ENCODE measurements around the gene POLR1G. TPM values are rescaled to one million over a fixed set of nuclear protein-coding genes. Genes with fewer than 3 reads are reported as not detected.

POLR1G gene
- total and polyA plus RNA-seq, 8 donors, result 0.91 to 5.3 (median 2.9) TPM

GRCh38 chr19:45361608-45362007, 44.8 kb upstream of the POLR1G start:
- DNase-seq, result no peak
- no peaks in the 10 kb centered on the region for H3K27me3 ChIP-seq
- no peak overlapping the region for H3K4me3 ChIP-seq
- H3K9me3 ChIP-seq, result no peaks in the 10 kb centered on the region
- no peaks in the 10 kb centered on the region for H3K4me1 ChIP-seq
- no peaks in the 10 kb centered on the region for H3K36me3 ChIP-seq
- 93 to 95% methylated on average over 14 of the region's 14 CpGs for WGBS, 2 donors
- FAIRE-seq, result no peak
- intact Hi-C loops (cut with DNase I), result no loop called here
- no peak overlapping the region for H3K27ac ChIP-seq
- TF ChIP-seq CTCF (IDR thresholded peaks at IDR 0.05), result no peak
- ATAC-seq, result no peak

GRCh38 chr19:45362291-45362690, 44.2 kb upstream of the POLR1G start:
- H3K4me3 ChIP-seq, result no peak overlapping the region
- no peaks in the 10 kb centered on the region for H3K27me3 ChIP-seq
- TF ChIP-seq CTCF (IDR thresholded peaks at IDR 0.05), result no peak
- no peaks in the 10 kb centered on the region for H3K36me3 ChIP-seq
- H3K9me3 ChIP-seq, result no peaks in the 10 kb centered on the region
- WGBS, 2 donors, result 91 to 93% methylated on average over 16 of the region's 16 CpGs
- ATAC-seq, result peak in 1 of 4 donors; percentile 11
- FAIRE-seq, result no peak
- DNase-seq, result no peak
- no peak overlapping the region for H3K27ac ChIP-seq
- intact Hi-C loops (cut with DNase I), result no loop called here
- H3K4me1 ChIP-seq, result no peaks in the 10 kb centered on the region

- H3K9me3 ChIP-seq, result no peaks in the 10 kb centered on the region
- H3K27me3 ChIP-seq, result no peaks in the 10 kb centered on the region
- DNase-seq (peak in 1 of 6 donors; percentile 72), ATAC-seq (no peak), FAIRE-seq (no peak)
- H3K36me3 ChIP-seq, result no peaks in the 10 kb centered on the region
- no peaks in the 10 kb centered on the region for H3K4me1 ChIP-seq
- 91 to 93% methylated on average over 33 to 44 of the region's 44 CpGs for WGBS, 2 donors
- intact Hi-C loops (cut with DNase I), result no loop called here
- H3K27ac ChIP-seq, result no peak overlapping the region
- TF ChIP-seq CTCF (IDR thresholded peaks at IDR 0.05), result no peak
- no peak overlapping the region for H3K4me3 ChIP-seq
Measured at GRCh38 chr19:45363861-45364459, 42.5 kb upstream of the POLR1G start.

- Histone ChIP-seq H3K27me3 (no peaks in the 10 kb centered on the region), H3K36me3 (no peaks in the 10 kb centered on the region), H3K4me1 (no peaks in the 10 kb centered on the region), H3K27ac (no peak overlapping the region), H3K4me3 (no peak overlapping the region), H3K9me3 (no peaks in the 10 kb centered on the region)
- DNase-seq (peak in 1 of 6 donors; percentile 67), FAIRE-seq (no peak), ATAC-seq (no peak)
- WGBS, 2 donors, result 89 to 90% methylated on average over 12 of the region's 12 CpGs
- TF ChIP-seq CTCF (IDR thresholded peaks at IDR 0.05), result no peak
- intact Hi-C loops (cut with DNase I), result no loop called here
Measured at GRCh38 chr19:45364696-45365095, 41.7 kb upstream of the POLR1G start.

GRCh38 chr19:45368127-45368526, 38.3 kb upstream of the POLR1G start:
- FAIRE-seq, result no peak
- intact Hi-C loops (cut with DNase I), result no loop called here

More at GRCh38 chr19:45368127-45368526, 38.3 kb upstream of the POLR1G start:
- 91% methylated on average over 4 of the region's 4 CpGs for WGBS, 2 donors
- ATAC-seq, result no peak
- no peak for TF ChIP-seq CTCF (IDR thresholded peaks at IDR 0.05)
- H3K9me3 ChIP-seq, result no peaks in the 10 kb centered on the region
- H3K4me1 ChIP-seq, result no peaks in the 10 kb centered on the region
- no peak for DNase-seq
- H3K27ac ChIP-seq, result no peak overlapping the region
- H3K4me3 ChIP-seq, result no peak overlapping the region
- H3K36me3 ChIP-seq, result no peaks in the 10 kb centered on the region
- H3K27me3 ChIP-seq, result no peaks in the 10 kb centered on the region
